ENCODE data around the gene IGSF22. TPM values are rescaled to one million over a fixed set of nuclear protein-coding genes. Genes with fewer than 3 reads are reported as not detected.

Gene IGSF22
- total RNA-seq, 1 experiment from 2014 or later, result not detected

- H3K27me3 ChIP-seq (ENCODE audit: insufficient read depth, low read length), result no peaks in the 10 kb centered on the region
- ChIA-PET RAD21 (ENCODE audit: low non-redundant PET in 1 of 2, low total read pairs in 2 of 2, uncharacterized antibody in 2 of 2, unreplicated experiment in 2 of 2) (no interaction called here), CTCF (interaction anchor here (0.8 to 1.6 kb wide), 2 partner anchors 10 to 16 kb away, joined by 4 read pairs; no protein-coding TSS in a partner anchor), POLR2A (no interaction called here)
- no peak for DNase-seq (ENCODE audit: low read depth, low spot score)
- H3K36me3 ChIP-seq (ENCODE audit: control insufficient read depth in 1 of 2, insufficient read depth in 2 of 2, low read length in 2 of 2), result no peaks in the 10 kb centered on the region
- H3K9me3 ChIP-seq (ENCODE audit: control insufficient read depth in 1 of 2, insufficient read depth in 1 of 2, low read depth in 1 of 2, low read length in 2 of 2), result no peaks in the 10 kb centered on the region
- no peaks in the 10 kb centered on the region for H3K9me2 ChIP-seq (ENCODE audit: insufficient read depth)
- no peak overlapping the region for H3K27ac ChIP-seq (ENCODE audit: low read depth, low read length)
- H4K20me1 ChIP-seq (ENCODE audit: insufficient read depth), result no peaks in the 10 kb centered on the region
- TF ChIP-seq SP1 (IDR thresholded peaks at IDR 0.05; ENCODE audit: low read depth), result no peak
- TF ChIP-seq YY1 (IDR thresholded peaks at IDR 0.05; ENCODE audit: extremely low read depth, insufficient replicate concordance, low read depth, low read length), result no peak
- no peak for TF ChIP-seq ELF1 (IDR thresholded peaks at IDR 0.05; ENCODE audit: borderline replicate concordance, low read depth)
- no peak for TF ChIP-seq ZFX (IDR thresholded peaks at IDR 0.05)
- no peak for TF ChIP-seq FOSL1 (IDR thresholded peaks at IDR 0.05; ENCODE audit: low read depth)
- TF ChIP-seq EGR1 (IDR thresholded peaks at IDR 0.05; ENCODE audit: low read depth), result no peak
- no peak for TF ChIP-seq ATF3 (IDR thresholded peaks at IDR 0.05)
- no peak for TF ChIP-seq ZBTB33 (IDR thresholded peaks at IDR 0.05; ENCODE audit: extremely low read depth, insufficient replicate concordance, low read length)
- TF ChIP-seq EZH2phosphoT487 (IDR thresholded peaks at IDR 0.05; ENCODE audit: borderline replicate concordance), result no peak
- TF ChIP-seq SRF (IDR thresholded peaks at IDR 0.05; ENCODE audit: low read depth), result no peak
- TF ChIP-seq JUND (IDR thresholded peaks at IDR 0.05), result no peak
- TF ChIP-seq SIN3A (IDR thresholded peaks at IDR 0.05; ENCODE audit: low read depth), result no peak
- no peak for TF ChIP-seq POLR2A (IDR thresholded peaks at IDR 0.05; ENCODE audit: borderline replicate concordance, extremely low read depth, insufficient read depth, insufficient read length)
- TF ChIP-seq TCF7L2 (IDR thresholded peaks at IDR 0.05; ENCODE audit: borderline replicate concordance, extremely low read depth, insufficient read depth, insufficient read length), result no peak
- BruUV-seq (replicated peaks), result no TSS peak
- ATAC-seq, result no peak
- H3K4me3 ChIP-seq (replicated peaks in 1 of 2; ENCODE audit: low read depth in 1 of 2, low read length in 2 of 2), result no peak overlapping the region
- no peaks in the 10 kb centered on the region for H3K79me2 ChIP-seq (ENCODE audit: insufficient read depth, low read length)
- no peak overlapping the region for H3K4me2 ChIP-seq (ENCODE audit: low read length)
- H3K9ac ChIP-seq (ENCODE audit: low read length), result no peak overlapping the region
- H3K4me1 ChIP-seq (ENCODE audit: control insufficient read depth in 1 of 2, insufficient read depth in 2 of 2, low read length in 2 of 2), result no peaks in the 10 kb centered on the region
- no peak overlapping the region for H2AFZ ChIP-seq (ENCODE audit: low read depth, low read length, poor library complexity, severe bottlenecking)
- intact Hi-C loops (cut with micrococcal nuclease), result loop anchor here (2.0 kb wide), 1 partner anchor 495 kb away; no protein-coding TSS in a partner anchor
Observed at GRCh38 chr11:18737642-18738041, 11.7 kb upstream of the IGSF22 start.

Measured in HCT116 (cell line).